A673 (cell line): Measurements from ENCODE around the gene YKT6.

Experiments used
- EZH2 ChIP-seq: fragments of 200-600 bp; sonication (generic); IDR thresholded peaks from 2 replicates; pipeline ENCODE4 v1.6.1; 2017; ENCODE audit warnings: borderline replicate concordance, low read depth, mild to moderate bottlenecking, mixed read lengths, antibody characterized with exemption, low read length; ENCODE audit not compliant: poor library complexity, severe bottlenecking
- TF ChIP-seq, protein P1 (sequence below): fragments of 300-800, 200-600 bp; sonication (generic); conservative IDR thresholded peaks from 2 replicates; pipeline ENCODE4 v1.5.1; 2017; ENCODE audit warnings: low read depth, mild to moderate bottlenecking, antibody characterized with exemption, low read length, moderate library complexity, mixed read lengths

DNA sequence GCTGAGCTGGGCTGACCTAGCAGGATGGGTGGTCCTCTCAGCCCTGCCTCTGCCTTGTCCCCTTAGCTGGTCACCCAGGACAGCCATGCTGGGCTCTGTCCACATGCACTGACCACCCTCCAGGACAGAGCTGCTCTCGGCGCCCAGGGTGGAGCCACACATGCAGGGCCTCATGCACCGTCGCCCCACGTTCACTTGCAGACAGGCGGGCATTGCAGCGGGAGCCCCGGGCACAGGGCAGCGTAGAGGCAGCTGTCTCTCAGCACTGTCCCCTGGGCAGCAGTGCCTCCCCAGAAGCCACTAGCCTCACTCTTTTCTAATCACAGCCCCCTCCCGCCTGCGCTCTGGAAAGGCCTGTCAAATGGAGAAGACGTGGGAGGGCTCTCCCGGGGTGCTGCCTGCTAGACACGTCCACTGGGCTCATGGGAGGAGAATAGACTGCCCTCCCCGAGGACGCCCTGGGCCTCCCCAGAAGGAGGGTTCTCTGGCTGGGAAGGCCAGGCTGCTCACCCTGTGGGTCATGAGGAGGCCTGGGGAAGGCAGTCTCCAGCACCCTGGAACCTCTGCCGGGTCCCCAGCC is 37.4 kb downstream of the YKT6 start:
- TF ChIP-seq, protein P1, sequence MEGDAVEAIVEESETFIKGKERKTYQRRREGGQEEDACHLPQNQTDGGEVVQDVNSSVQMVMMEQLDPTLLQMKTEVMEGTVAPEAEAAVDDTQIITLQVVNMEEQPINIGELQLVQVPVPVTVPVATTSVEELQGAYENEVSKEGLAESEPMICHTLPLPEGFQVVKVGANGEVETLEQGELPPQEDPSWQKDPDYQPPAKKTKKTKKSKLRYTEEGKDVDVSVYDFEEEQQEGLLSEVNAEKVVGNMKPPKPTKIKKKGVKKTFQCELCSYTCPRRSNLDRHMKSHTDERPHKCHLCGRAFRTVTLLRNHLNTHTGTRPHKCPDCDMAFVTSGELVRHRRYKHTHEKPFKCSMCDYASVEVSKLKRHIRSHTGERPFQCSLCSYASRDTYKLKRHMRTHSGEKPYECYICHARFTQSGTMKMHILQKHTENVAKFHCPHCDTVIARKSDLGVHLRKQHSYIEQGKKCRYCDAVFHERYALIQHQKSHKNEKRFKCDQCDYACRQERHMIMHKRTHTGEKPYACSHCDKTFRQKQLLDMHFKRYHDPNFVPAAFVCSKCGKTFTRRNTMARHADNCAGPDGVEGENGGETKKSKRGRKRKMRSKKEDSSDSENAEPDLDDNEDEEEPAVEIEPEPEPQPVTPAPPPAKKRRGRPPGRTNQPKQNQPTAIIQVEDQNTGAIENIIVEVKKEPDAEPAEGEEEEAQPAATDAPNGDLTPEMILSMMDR, result no peak
- no peak for TF ChIP-seq EZH2
